ENCODE measurements around the gene SERINC5.

The SERINC5 gene

GRCh38 chr5:80240368-80240986, 15.4 kb downstream of the SERINC5 start:
- Histone ChIP-seq H3K4me3 (ENCODE audit: low read depth, low read length) (no peak overlapping the region), H3K9me3 (ENCODE audit: control insufficient read depth, insufficient read depth, low read depth, low read length) (peaks cover 21% of the 10 kb centered on the region), H3K27ac (ENCODE audit: low read depth, low read length) (no peak overlapping the region), H3K27me3 (ENCODE audit: control insufficient read depth, insufficient read depth, low read length) (no peaks in the 10 kb centered on the region), H3K36me3 (ENCODE audit: control insufficient read depth, insufficient read depth, low read length) (peaks cover 26% of the 10 kb centered on the region), H3K4me1 (ENCODE audit: control insufficient read depth, insufficient read depth, low read length) (peaks cover 40% of the 10 kb centered on the region), H3K9ac (ENCODE audit: low read length) (no peak overlapping the region)

GRCh38 chr5:80239680-80240367, 16.0 kb downstream of the SERINC5 start:
- Histone ChIP-seq H3K9me3 (ENCODE audit: control insufficient read depth, insufficient read depth, low read depth, low read length) (peaks cover 21% of the 10 kb centered on the region), H3K36me3 (ENCODE audit: control insufficient read depth, insufficient read depth, low read length) (peaks cover 21% of the 10 kb centered on the region), H3K27ac (ENCODE audit: low read depth, low read length) (no peak overlapping the region), H3K9ac (ENCODE audit: low read length) (no peak overlapping the region), H3K4me1 (ENCODE audit: control insufficient read depth, insufficient read depth, low read length) (peaks cover 34% of the 10 kb centered on the region), H3K27me3 (ENCODE audit: control insufficient read depth, insufficient read depth, low read length) (no peaks in the 10 kb centered on the region), H3K4me3 (ENCODE audit: low read depth, low read length) (no peak overlapping the region)

- Histone ChIP-seq H3K4me1 (ENCODE audit: control insufficient read depth, insufficient read depth, low read length) (peaks cover 35% of the 10 kb centered on the region), H3K9ac (ENCODE audit: low read length) (no peak overlapping the region), H3K27me3 (ENCODE audit: control insufficient read depth, insufficient read depth, low read length) (no peaks in the 10 kb centered on the region), H3K27ac (ENCODE audit: low read depth, low read length) (no peak overlapping the region), H3K36me3 (ENCODE audit: control insufficient read depth, insufficient read depth, low read length) (peaks cover 19% of the 10 kb centered on the region), H3K9me3 (ENCODE audit: control insufficient read depth, insufficient read depth, low read depth, low read length) (peaks cover 18% of the 10 kb centered on the region), H3K4me3 (ENCODE audit: low read depth, low read length) (no peak overlapping the region)
These were observed 16.8 kb downstream of the SERINC5 start for GRCh38 chr5:80238778-80239679.

- H3K36me3 ChIP-seq (ENCODE audit: control insufficient read depth, insufficient read depth, low read length), result peaks cover 15% of the 10 kb centered on the region
- H3K4me3 ChIP-seq (ENCODE audit: low read depth, low read length), result no peak overlapping the region
- peaks cover 10% of the 10 kb centered on the region for H3K9me3 ChIP-seq (ENCODE audit: control insufficient read depth, insufficient read depth, low read depth, low read length)
- H3K4me1 ChIP-seq (ENCODE audit: control insufficient read depth, insufficient read depth, low read length), result peaks cover 35% of the 10 kb centered on the region
- H3K27ac ChIP-seq (ENCODE audit: low read depth, low read length), result no peak overlapping the region
- H3K9ac ChIP-seq (ENCODE audit: low read length), result no peak overlapping the region
- H3K27me3 ChIP-seq (ENCODE audit: control insufficient read depth, insufficient read depth, low read length), result no peaks in the 10 kb centered on the region
These were observed 17.8 kb downstream of the SERINC5 start for GRCh38 chr5:80238097-80238496.

GRCh38 chr5:80237243-80237642, 18.6 kb downstream of the SERINC5 start:
- peaks cover 35% of the 10 kb centered on the region for H3K4me1 ChIP-seq (ENCODE audit: control insufficient read depth, insufficient read depth, low read length)
- H3K36me3 ChIP-seq (ENCODE audit: control insufficient read depth, insufficient read depth, low read length), result peaks cover 10% of the 10 kb centered on the region
- no peak overlapping the region for H3K27ac ChIP-seq (ENCODE audit: low read depth, low read length)
- no peak overlapping the region for H3K9ac ChIP-seq (ENCODE audit: low read length)
- no peak overlapping the region for H3K4me3 ChIP-seq (ENCODE audit: low read depth, low read length)
- no peaks in the 10 kb centered on the region for H3K27me3 ChIP-seq (ENCODE audit: control insufficient read depth, insufficient read depth, low read length)
- peaks cover 5% of the 10 kb centered on the region; the same call in 1 of the 2 replicates for H3K9me3 ChIP-seq (ENCODE audit: control insufficient read depth, insufficient read depth, low read depth, low read length)

GRCh38 chr5:80234116-80234948, 21.5 kb downstream of the SERINC5 start:
- H3K4me1 ChIP-seq (ENCODE audit: control insufficient read depth, insufficient read depth, low read length), result peaks cover 37% of the 10 kb centered on the region
- no peaks in the 10 kb centered on the region for H3K27me3 ChIP-seq (ENCODE audit: control insufficient read depth, insufficient read depth, low read length)
- 0 out of 2 replicates have a peak overlapping the region, but pooled peaks have one; percentile 31 for H3K27ac ChIP-seq (ENCODE audit: low read depth, low read length)
- no peak overlapping the region for H3K4me3 ChIP-seq (ENCODE audit: low read depth, low read length)
- no peaks in the 10 kb centered on the region for H3K9me3 ChIP-seq (ENCODE audit: control insufficient read depth, insufficient read depth, low read depth, low read length)
- no peak overlapping the region for H3K9ac ChIP-seq (ENCODE audit: low read length)
- no peaks in the 10 kb centered on the region for H3K36me3 ChIP-seq (ENCODE audit: control insufficient read depth, insufficient read depth, low read length)

GRCh38 chr5:80231693-80232092, 24.2 kb downstream of the SERINC5 start:
- H3K4me1 ChIP-seq (ENCODE audit: control insufficient read depth, insufficient read depth, low read length), result peaks cover 22% of the 10 kb centered on the region

GRCh38 chr5:80231243-80231642, 24.6 kb downstream of the SERINC5 start:
- Histone ChIP-seq H3K36me3 (ENCODE audit: control insufficient read depth, insufficient read depth, low read length) (no peaks in the 10 kb centered on the region), H3K4me3 (ENCODE audit: low read depth, low read length) (no peak overlapping the region), H3K27me3 (ENCODE audit: control insufficient read depth, insufficient read depth, low read length) (no peaks in the 10 kb centered on the region), H3K9me3 (ENCODE audit: control insufficient read depth, insufficient read depth, low read depth, low read length) (no peaks in the 10 kb centered on the region), H3K27ac (ENCODE audit: low read depth, low read length) (no peak overlapping the region), H3K9ac (ENCODE audit: low read length) (no peak overlapping the region), H3K4me1 (ENCODE audit: control insufficient read depth, insufficient read depth, low read length) (peaks cover 22% of the 10 kb centered on the region)

More at GRCh38 chr5:80231693-80232092, 24.2 kb downstream of the SERINC5 start:
- no peaks in the 10 kb centered on the region for H3K9me3 ChIP-seq (ENCODE audit: control insufficient read depth, insufficient read depth, low read depth, low read length)
- no peak overlapping the region for H3K9ac ChIP-seq (ENCODE audit: low read length)
- no peak overlapping the region for H3K27ac ChIP-seq (ENCODE audit: low read depth, low read length)
- H3K4me3 ChIP-seq (ENCODE audit: low read depth, low read length), result no peak overlapping the region
- no peaks in the 10 kb centered on the region for H3K36me3 ChIP-seq (ENCODE audit: control insufficient read depth, insufficient read depth, low read length)
- H3K27me3 ChIP-seq (ENCODE audit: control insufficient read depth, insufficient read depth, low read length), result no peaks in the 10 kb centered on the region

- H3K9ac ChIP-seq (ENCODE audit: low read length), result no peak overlapping the region
- 0 out of 2 replicates have a peak overlapping the region, but pooled peaks have one; percentile 30 for H3K27ac ChIP-seq (ENCODE audit: low read depth, low read length)
- H3K4me1 ChIP-seq (ENCODE audit: control insufficient read depth, insufficient read depth, low read length), result peaks cover 22% of the 10 kb centered on the region
- H3K9me3 ChIP-seq (ENCODE audit: control insufficient read depth, insufficient read depth, low read depth, low read length), result no peaks in the 10 kb centered on the region
- no peaks in the 10 kb centered on the region for H3K27me3 ChIP-seq (ENCODE audit: control insufficient read depth, insufficient read depth, low read length)
- peaks cover 2% of the 10 kb centered on the region; the same call in 1 of the 2 replicates for H3K36me3 ChIP-seq (ENCODE audit: control insufficient read depth, insufficient read depth, low read length)
- no peak overlapping the region for H3K4me3 ChIP-seq (ENCODE audit: low read depth, low read length)
These were observed 25.4 kb downstream of the SERINC5 start for GRCh38 chr5:80230269-80230992.

- H3K27me3 ChIP-seq (ENCODE audit: control insufficient read depth, insufficient read depth, low read length), result no peaks in the 10 kb centered on the region
- H3K9ac ChIP-seq (ENCODE audit: low read length), result no peak overlapping the region
- no peak overlapping the region for H3K4me3 ChIP-seq (ENCODE audit: low read depth, low read length)
- peaks cover 22% of the 10 kb centered on the region for H3K4me1 ChIP-seq (ENCODE audit: control insufficient read depth, insufficient read depth, low read length)
- H3K9me3 ChIP-seq (ENCODE audit: control insufficient read depth, insufficient read depth, low read depth, low read length), result no peaks in the 10 kb centered on the region
- no peak overlapping the region for H3K27ac ChIP-seq (ENCODE audit: low read depth, low read length)
- peaks cover 7% of the 10 kb centered on the region; the same call in 1 of the 2 replicates for H3K36me3 ChIP-seq (ENCODE audit: control insufficient read depth, insufficient read depth, low read length)
These were observed 26.0 kb downstream of the SERINC5 start for GRCh38 chr5:80229902-80230255.
